LNCaP clone FGC (cell line): ENCODE data around the gene IL23R.
"Not testable (repeated sequence)": the region's sequence is repeated elsewhere in the genome, so short reads cannot be mapped to it uniquely, and the experiment has no call there.

Experiments used
- DNase-seq: peaks from one replicate; pipeline ENCODE4 v3.0.0-alpha.2; 2011; ENCODE audit warnings: low read depth
- H3K4me3 ChIP-seq: 2 replicates; pipeline ENCODE4 v1.5.1; 2011; ENCODE audit warnings: mild to moderate bottlenecking, low read depth, low read length, control low read depth
- CTCF ChIP-seq: IDR thresholded peaks from 2 replicates; pipeline ENCODE4 v1.5.1; 2012; ENCODE audit warnings: mild to moderate bottlenecking; ENCODE audit not compliant: control insufficient read depth, insufficient read depth; ENCODE audit errors: extremely low read depth

IL23R gene

GRCh38 chr1:67140460-67140859 is 25.8 kb upstream of the IL23R start:
- no peak for TF ChIP-seq CTCF
- DNase-seq, result no peak
- H3K4me3 ChIP-seq, result no peak overlapping the region

DNA sequence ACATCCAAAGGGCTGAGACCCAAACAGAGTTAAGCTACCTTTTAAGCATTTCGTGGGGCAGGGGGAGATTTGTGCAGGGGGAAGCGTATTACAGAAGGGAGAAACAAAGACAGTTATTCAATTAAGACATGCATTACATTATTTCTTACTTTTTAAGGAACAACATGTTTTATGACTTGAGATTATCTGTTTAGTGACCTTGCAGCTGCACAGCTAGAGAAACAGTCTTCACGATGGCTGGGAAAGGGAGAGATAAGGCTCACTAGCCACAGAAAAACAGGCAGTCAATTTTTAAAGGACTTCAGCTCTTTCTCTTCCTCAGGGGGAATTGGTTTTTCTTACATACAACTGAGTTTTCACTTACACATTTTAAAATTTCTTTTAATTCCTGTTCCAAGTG is 24.4 kb upstream of the IL23R start:
- not testable (repeated sequence) for DNase-seq, H3K4me3 ChIP-seq

- no peak overlapping the region for H3K4me3 ChIP-seq
- no peak for TF ChIP-seq CTCF
- no peak for DNase-seq
Measured at GRCh38 chr1:67142931-67143330, 23.3 kb upstream of the IL23R start.

- DNase-seq, result no peak
- no peak overlapping the region for H3K4me3 ChIP-seq
- TF ChIP-seq CTCF, result no peak
Measured at GRCh38 chr1:67143966-67144365, 22.3 kb upstream of the IL23R start.

DNA sequence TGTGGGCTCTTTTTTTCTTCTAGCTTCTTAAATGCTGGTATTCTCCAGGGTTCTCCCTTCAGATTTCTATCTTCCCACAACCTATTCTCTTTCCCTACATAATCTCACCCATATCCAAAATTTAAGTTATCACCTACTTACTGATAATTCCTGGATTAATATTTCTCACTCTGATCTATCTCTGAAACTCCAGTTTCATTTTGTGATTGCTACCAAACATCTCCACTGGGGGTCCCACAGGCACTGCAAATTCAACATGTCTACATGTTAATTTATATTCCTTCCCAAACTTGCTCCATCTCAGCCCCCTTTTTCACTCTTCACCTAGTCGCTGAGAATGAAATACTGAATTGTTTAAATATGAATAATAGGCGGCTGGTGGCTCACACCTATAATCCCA is 21.6 kb upstream of the IL23R start:
- H3K4me3 ChIP-seq, result no peak overlapping the region
- DNase-seq, result no peak

DNA sequence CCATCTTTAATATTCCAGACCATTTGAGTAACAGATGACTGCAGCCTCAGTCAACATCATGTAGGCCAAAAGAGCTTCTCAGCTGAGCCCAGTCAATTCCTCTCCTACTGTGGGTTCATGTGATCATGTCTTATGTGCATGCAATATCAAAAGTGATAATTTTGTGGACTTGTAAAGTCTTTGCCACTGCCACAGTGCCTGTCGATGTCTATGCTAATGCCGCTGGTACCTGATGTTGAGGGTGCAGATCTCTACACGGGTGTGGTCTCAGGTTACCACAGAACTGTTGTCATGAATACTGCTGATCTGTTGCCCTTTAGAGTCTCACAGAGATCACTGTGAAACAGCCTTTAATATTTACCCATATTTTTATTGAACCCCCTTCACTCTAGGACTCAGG is 20.2 kb upstream of the IL23R start:
- TF ChIP-seq CTCF, result no peak
- H3K4me3 ChIP-seq, result no peak overlapping the region
- no peak for DNase-seq

More for the DNA sequence above, 21.6 kb upstream of the IL23R start:
- TF ChIP-seq CTCF, result peak; percentile 20; the same call in 1 of the 2 replicates

- H3K4me3 ChIP-seq, result no peak overlapping the region
- no peak for DNase-seq
- no peak for TF ChIP-seq CTCF
Measured at GRCh38 chr1:67146539-67146938, 19.7 kb upstream of the IL23R start.

GRCh38 chr1:67147973-67148372 is 18.3 kb upstream of the IL23R start:
- not testable (repeated sequence) for H3K4me3 ChIP-seq, DNase-seq
